ENCODE results near the gene MOV10L1. TPM values are rescaled to one million over a fixed set of nuclear protein-coding genes. Genes with fewer than 3 reads are reported as not detected.

Gene MOV10L1
- total and polyA plus RNA-seq, 2 donors (not counting 3 experiments of a cell fraction or from before 2014, with no cell fraction given), result 27.6 to 37.6 TPM

GRCh38 chr22:50111056-50111455, 21.2 kb downstream of the MOV10L1 start:
- intact Hi-C loops (cut with micrococcal nuclease), result loop anchor here (5.0 kb wide), 2 partner anchors 81 to 259 kb away; partner anchors contain the start of gene ZBED4
- Histone ChIP-seq H3K9me3 (replicated peaks; ENCODE audit: control insufficient read depth, insufficient read depth, low read length) (no peaks in the 10 kb centered on the region), H3K9ac (replicated peaks; ENCODE audit: extremely low read depth, insufficient read depth, low read length) (no peak overlapping the region), H4K20me1 (replicated peaks; ENCODE audit: control insufficient read depth, extremely low read depth, insufficient read depth, low read length) (no peaks in the 10 kb centered on the region), H2AFZ (ENCODE audit: low read depth, low read length) (no peak overlapping the region), H3K4me2 (ENCODE audit: insufficient read depth, low read length) (no peak overlapping the region), H3K9me1 (replicated peaks; ENCODE audit: control insufficient read depth, extremely low read depth, insufficient read depth, low read length) (no peaks in the 10 kb centered on the region), H3K27ac (ENCODE audit: insufficient read depth, low read depth, low read length) (no peak overlapping the region), H3K27me3 (ENCODE audit: control insufficient read depth in 2 of 2, insufficient read depth in 2 of 2, low read length in 2 of 2) (no peaks in the 10 kb centered on the region), H3K36me3 (ENCODE audit: control insufficient read depth in 2 of 2, extremely low read depth in 1 of 2, insufficient read depth in 2 of 2, low read length in 2 of 2) (no peaks in the 10 kb centered on the region), H3K4me1 (ENCODE audit: control insufficient read depth, extremely low read depth, insufficient read depth, low read length) (peaks cover 36% of the 10 kb centered on the region), H3K4me3 (replicated peaks in 1 of 3; ENCODE audit: insufficient read depth in 1 of 3, low read depth in 1 of 3, low read length in 3 of 3) (no peak overlapping the region), H3K79me2 (ENCODE audit: control insufficient read depth, insufficient read depth, low read length) (peaks cover 11% of the 10 kb centered on the region)
- TF ChIP-seq MAX (IDR thresholded peaks at IDR 0.05; ENCODE audit: insufficient read depth, insufficient read length) (no peak), EZH2 (IDR thresholded peaks at IDR 0.05; ENCODE audit: borderline replicate concordance, low read depth, low read length, severe bottlenecking) (no peak)
- POLR2A ChIA-PET, result interaction anchor here (0.6 kb wide), 1 partner anchor 98 kb away, joined by 4 read pairs; no protein-coding TSS in a partner anchor
- dilution Hi-C loops (cut with MboI; ENCODE audit: extremely low pct_ligation_motif_present, low sequenced_read_pairs), result no loop called here
- DNase-seq (ENCODE audit: low read depth, low spot score) (no peak), FAIRE-seq (peak; percentile 44)
- no TSS peak for BruUV-seq (replicated peaks)
- CTCF ChIA-PET, result interaction anchor here (0.7 to 1.6 kb wide), 2 partner anchors 81 to 126 kb away, joined by 4 to 7 read pairs; no protein-coding TSS in a partner anchor

GRCh38 chr22:50112151-50113118, 22.6 kb downstream of the MOV10L1 start:
- intact Hi-C loops (cut with micrococcal nuclease), result loop anchor here (1.0 to 5.0 kb wide), 3 partner anchors 37 to 260 kb away; partner anchors contain the start of gene ZBED4
- H3K27ac ChIP-seq (ENCODE audit: insufficient read depth, low read depth, low read length), result peak overlapping the region; percentile 96
- TF ChIP-seq FOS (IDR thresholded peaks at IDR 0.05; ENCODE audit: borderline replicate concordance, insufficient read depth, low read length), result no peak
- no peak for TF ChIP-seq CTCF (IDR thresholded peaks at IDR 0.05; ENCODE audit: extremely low read depth in 1 of 2, insufficient read depth in 1 of 2, low read depth in 1 of 2, low read length in 2 of 2)
- peak; percentile 27 for TF ChIP-seq MAX (IDR thresholded peaks at IDR 0.05; ENCODE audit: insufficient read depth, insufficient read length)
- TF ChIP-seq JUN (IDR thresholded peaks at IDR 0.05; ENCODE audit: borderline replicate concordance, insufficient read depth, insufficient read length, low read depth), result peak; percentile 28
- TF ChIP-seq MYC (IDR thresholded peaks at IDR 0.05; ENCODE audit: low read depth, low read length), result no peak
- TF ChIP-seq EZH2 (IDR thresholded peaks at IDR 0.05; ENCODE audit: borderline replicate concordance, low read depth, low read length, severe bottlenecking), result no peak
- TF ChIP-seq GATA2 (IDR thresholded peaks at IDR 0.05; ENCODE audit: insufficient read depth, insufficient read length, low read depth, low read length), result no peak
- TF ChIP-seq POLR2A (IDR thresholded peaks at IDR 0.05; ENCODE audit: low read depth, low read length), result peak; percentile 56
- TF ChIP-seq POLR2AphosphoS5 (IDR thresholded peaks at IDR 0.05; ENCODE audit: insufficient read depth, low read depth, low read length), result peak; percentile 82
- ChIA-PET CTCF (interaction anchor here (0.6 to 1.7 kb wide), 6 partner anchors 16 to 182 kb away, joined by 4 to 9 read pairs (median 6); partner anchors contain the start of gene TTLL8), POLR2A (interaction anchor here (0.6 to 1.0 kb wide), 2 partner anchors 12 to 141 kb away, joined by 3 read pairs; no protein-coding TSS in a partner anchor)
- no peak overlapping the region for H3K4me3 ChIP-seq (replicated peaks in 1 of 3; ENCODE audit: insufficient read depth in 1 of 3, low read depth in 1 of 3, low read length in 3 of 3)
- H3K9ac ChIP-seq (replicated peaks; ENCODE audit: extremely low read depth, insufficient read depth, low read length), result peak overlapping the region; percentile 70
- DNase-seq (ENCODE audit: low read depth, low spot score), result peak; percentile 90
- H2AFZ ChIP-seq (ENCODE audit: low read depth, low read length), result peak overlapping the region; percentile 78
- peak; percentile 100 for FAIRE-seq
- H3K36me3 ChIP-seq (ENCODE audit: control insufficient read depth in 2 of 2, extremely low read depth in 1 of 2, insufficient read depth in 2 of 2, low read length in 2 of 2), result peaks cover 3% of the 10 kb centered on the region in 2 experiments
- dilution Hi-C loops (cut with MboI; ENCODE audit: extremely low pct_ligation_motif_present, low sequenced_read_pairs), result no loop called here
- no peaks in the 10 kb centered on the region for H4K20me1 ChIP-seq (replicated peaks; ENCODE audit: control insufficient read depth, extremely low read depth, insufficient read depth, low read length)
- H3K9me3 ChIP-seq (replicated peaks; ENCODE audit: control insufficient read depth, insufficient read depth, low read length), result no peaks in the 10 kb centered on the region
- H3K9me1 ChIP-seq (replicated peaks; ENCODE audit: control insufficient read depth, extremely low read depth, insufficient read depth, low read length), result no peaks in the 10 kb centered on the region
- H3K79me2 ChIP-seq (ENCODE audit: control insufficient read depth, insufficient read depth, low read length), result peaks cover 20% of the 10 kb centered on the region
- no TSS peak for BruUV-seq (replicated peaks)
- H3K4me1 ChIP-seq (ENCODE audit: control insufficient read depth, extremely low read depth, insufficient read depth, low read length), result peaks cover 47% of the 10 kb centered on the region
- no peaks in the 10 kb centered on the region for H3K27me3 ChIP-seq (ENCODE audit: control insufficient read depth in 2 of 2, insufficient read depth in 2 of 2, low read length in 2 of 2)
- H3K4me2 ChIP-seq (ENCODE audit: insufficient read depth, low read length), result peak overlapping the region; percentile 26

All from endothelial cell of umbilical vein (primary cell).